C4-2B (cell line): ENCODE results near the gene CARD6.

Experiments
- ZFX ChIP-seq: fragments of 450-650 bp; IDR thresholded peaks from 2 replicates; pipeline ENCODE4 v1.6.1; 2017
- TF ChIP-seq, protein P1 (sequence below): fragments of 450-650 bp; conservative IDR thresholded peaks from 2 replicates; pipeline ENCODE4 v1.5.1; 2017; ENCODE audit warnings: mild to moderate bottlenecking

DNA sequence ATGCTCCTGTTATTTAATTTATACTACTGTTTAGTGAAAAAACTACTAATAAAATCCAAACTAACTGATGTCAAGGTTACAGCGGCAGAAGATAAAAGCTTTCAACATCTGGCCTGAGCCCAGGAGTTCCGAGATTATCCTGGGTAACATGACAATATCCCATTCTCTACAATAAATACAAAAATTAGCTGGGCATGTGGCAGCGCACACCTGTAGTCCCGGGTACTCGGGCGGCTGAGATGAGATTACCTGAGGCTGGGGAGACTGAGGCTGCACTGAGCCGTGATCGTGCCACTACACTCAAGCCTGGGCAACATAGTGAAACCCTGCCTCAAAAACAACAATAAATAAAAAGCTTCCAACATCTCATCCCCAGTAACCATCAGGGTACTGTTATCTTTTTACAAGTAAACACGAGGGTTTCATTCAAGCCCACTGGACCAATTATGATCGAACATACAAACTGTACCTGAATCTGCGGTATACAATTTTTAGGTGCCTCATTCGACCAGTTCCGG lies 7.4 kb upstream of the CARD6 start:
- TF ChIP-seq, protein P1, sequence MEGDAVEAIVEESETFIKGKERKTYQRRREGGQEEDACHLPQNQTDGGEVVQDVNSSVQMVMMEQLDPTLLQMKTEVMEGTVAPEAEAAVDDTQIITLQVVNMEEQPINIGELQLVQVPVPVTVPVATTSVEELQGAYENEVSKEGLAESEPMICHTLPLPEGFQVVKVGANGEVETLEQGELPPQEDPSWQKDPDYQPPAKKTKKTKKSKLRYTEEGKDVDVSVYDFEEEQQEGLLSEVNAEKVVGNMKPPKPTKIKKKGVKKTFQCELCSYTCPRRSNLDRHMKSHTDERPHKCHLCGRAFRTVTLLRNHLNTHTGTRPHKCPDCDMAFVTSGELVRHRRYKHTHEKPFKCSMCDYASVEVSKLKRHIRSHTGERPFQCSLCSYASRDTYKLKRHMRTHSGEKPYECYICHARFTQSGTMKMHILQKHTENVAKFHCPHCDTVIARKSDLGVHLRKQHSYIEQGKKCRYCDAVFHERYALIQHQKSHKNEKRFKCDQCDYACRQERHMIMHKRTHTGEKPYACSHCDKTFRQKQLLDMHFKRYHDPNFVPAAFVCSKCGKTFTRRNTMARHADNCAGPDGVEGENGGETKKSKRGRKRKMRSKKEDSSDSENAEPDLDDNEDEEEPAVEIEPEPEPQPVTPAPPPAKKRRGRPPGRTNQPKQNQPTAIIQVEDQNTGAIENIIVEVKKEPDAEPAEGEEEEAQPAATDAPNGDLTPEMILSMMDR = no peak
- TF ChIP-seq ZFX = no peak
